Lower leg skin (tissue), 4 donors: ENCODE results near the gene PNLIPRP1. TPM values are rescaled to one million over a fixed set of nuclear protein-coding genes. Genes with fewer than 3 reads are reported as not detected.

Experiments
- DNase-seq, 2 donors: peaks; one replicate each; pipeline ENCODE4 v3.0.0-alpha.2; 2019; ENCODE audit warnings: low spot score in 2 of 2
- H3K4me3 ChIP-seq: fragments of 200-600 bp; sonication (generic); 2 replicates; pipeline ENCODE4 v1.5.1; 2017; ENCODE audit warnings: mild to moderate bottlenecking, low read depth; ENCODE audit not compliant: poor library complexity, severe bottlenecking
- POLR2A ChIP-seq, 2 donors: fragments of 450-650 bp; IDR thresholded peaks; one replicate each; pipeline ENCODE4 v1.6.1; 2016 to 2017; ENCODE audit warnings: antibody characterized with exemption in 2 of 2, mild to moderate bottlenecking in 1 of 2, moderate library complexity in 1 of 2
- WGBS, 2 donors: methylation state at CpG; one replicate each; pipeline ENCODE4 v1.1.5; 2018; 5-methylcytosine and 5-hydroxymethylcytosine counted together
- intact Hi-C: fragments of 100-400 bp; cut with DNase I; formaldehyde crosslinking; loops from one replicate; pipeline ENCODE4 v1.15.0; 2023; ENCODE audit warnings: low total_unique reads
- total RNA-seq, 4 donors: library from RNA; depleted of rRNA; stranded (reverse); fragments of >200 nt; gene quantifications; one replicate each; pipeline ENCODE4 v1.1.0, GENCODE V29; 2016
- TF ChIP-seq, protein P1 (sequence below), 3 donors: fragments of 450-650 bp; IDR thresholded peaks; one replicate each; pipeline ENCODE4 v1.5.1; 2016; ENCODE audit warnings: antibody characterized with exemption in 3 of 3, mild to moderate bottlenecking in 3 of 3, moderate library complexity in 2 of 3

The PNLIPRP1 gene
- total RNA-seq, 4 donors from 2014 or later = not detected

DNA sequence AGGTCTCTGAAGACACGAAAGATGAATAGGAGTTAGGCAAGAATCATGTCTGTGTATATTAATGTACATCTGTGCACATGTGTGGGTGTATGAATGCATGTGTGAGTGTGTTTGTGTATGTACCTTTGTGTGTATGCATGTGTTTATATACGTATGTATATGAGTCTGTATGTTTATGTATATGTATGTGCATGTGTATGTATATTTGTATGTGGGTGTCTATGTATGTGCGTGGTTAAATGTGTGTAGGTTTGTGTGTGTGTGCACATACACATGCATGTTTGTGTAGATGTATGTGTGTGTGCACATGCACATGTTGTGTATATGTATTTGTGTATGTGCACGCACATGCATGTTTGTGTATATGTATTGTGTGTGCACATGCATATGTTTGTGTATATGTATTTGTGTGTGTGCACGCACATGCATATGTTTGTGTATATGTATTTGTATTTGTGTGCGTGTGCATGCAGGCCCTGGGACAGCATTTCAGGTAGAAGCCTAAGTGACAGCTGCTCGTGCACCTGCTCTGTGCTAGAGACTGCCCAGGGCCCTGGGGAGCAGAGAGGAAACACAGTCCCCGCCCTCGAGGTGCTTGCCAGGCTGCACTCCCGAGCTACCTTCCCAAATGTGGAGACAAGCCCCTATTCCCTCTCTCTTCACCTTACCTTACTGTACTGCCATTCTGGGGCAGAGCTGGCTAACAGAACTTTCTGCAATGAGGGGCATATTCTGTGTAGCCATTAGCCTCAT is 12.1 kb downstream of the PNLIPRP1 start:
- intact Hi-C loops = no loop called here
- 81% methylated on average over 10 of the region's 10 CpGs for WGBS, 2 donors
- DNase-seq = no peak
- no peak overlapping the region for H3K4me3 ChIP-seq
- TF ChIP-seq, protein P1, sequence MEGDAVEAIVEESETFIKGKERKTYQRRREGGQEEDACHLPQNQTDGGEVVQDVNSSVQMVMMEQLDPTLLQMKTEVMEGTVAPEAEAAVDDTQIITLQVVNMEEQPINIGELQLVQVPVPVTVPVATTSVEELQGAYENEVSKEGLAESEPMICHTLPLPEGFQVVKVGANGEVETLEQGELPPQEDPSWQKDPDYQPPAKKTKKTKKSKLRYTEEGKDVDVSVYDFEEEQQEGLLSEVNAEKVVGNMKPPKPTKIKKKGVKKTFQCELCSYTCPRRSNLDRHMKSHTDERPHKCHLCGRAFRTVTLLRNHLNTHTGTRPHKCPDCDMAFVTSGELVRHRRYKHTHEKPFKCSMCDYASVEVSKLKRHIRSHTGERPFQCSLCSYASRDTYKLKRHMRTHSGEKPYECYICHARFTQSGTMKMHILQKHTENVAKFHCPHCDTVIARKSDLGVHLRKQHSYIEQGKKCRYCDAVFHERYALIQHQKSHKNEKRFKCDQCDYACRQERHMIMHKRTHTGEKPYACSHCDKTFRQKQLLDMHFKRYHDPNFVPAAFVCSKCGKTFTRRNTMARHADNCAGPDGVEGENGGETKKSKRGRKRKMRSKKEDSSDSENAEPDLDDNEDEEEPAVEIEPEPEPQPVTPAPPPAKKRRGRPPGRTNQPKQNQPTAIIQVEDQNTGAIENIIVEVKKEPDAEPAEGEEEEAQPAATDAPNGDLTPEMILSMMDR (IDR thresholded peaks at IDR 0.05) = no peak

DNA sequence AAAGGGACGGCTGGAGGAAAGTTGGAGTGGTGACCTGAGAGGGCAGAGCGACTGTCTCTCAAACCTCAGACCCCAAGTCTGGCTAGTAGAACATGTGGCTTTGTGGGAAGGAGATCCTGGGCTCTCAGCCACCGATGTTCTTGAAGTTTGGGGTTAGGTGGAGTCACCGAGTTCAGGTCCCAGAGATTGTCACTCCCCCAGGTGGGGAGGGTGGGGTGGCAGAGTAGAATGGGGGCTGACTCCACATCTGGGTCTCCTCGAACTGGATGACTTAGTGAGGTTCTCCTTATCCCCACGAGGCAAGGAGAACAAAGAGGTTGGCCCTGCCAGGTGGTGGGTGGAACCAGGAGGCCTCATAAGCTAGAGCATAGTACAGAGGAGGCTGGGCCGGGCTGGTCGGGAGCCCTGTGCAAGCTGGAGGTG is 15.3 kb downstream of the PNLIPRP1 start:
- 57 to 69% methylated on average over 8 of the region's 8 CpGs for WGBS, 2 donors
- DNase-seq = peak in 1 of 2 donors; percentile 78
- TF ChIP-seq, protein P1 (IDR thresholded peaks at IDR 0.05) = no peak
- TF ChIP-seq POLR2A (IDR thresholded peaks at IDR 0.05) = no peak
- H3K4me3 ChIP-seq = no peak overlapping the region
- intact Hi-C loops = no loop called here

DNA sequence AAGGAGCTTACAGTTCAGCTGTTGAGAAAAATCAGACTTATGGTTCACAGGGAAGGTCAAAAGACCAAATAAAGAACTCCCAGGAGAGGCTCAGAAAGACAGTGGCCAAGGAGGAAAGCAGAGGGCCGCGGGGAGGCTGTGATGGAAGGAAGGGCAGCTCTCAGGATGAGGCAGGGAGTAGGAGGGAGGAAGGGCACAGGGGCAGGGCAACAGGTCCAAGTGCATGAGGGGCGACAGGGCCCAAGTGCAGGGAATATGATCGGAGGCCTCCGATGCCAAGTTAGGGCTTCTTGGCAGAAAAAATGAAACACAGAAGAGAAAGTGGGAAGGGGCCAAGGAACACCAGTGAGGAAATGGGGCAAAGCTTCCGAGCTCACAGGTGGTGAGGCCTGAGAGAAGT is 16.6 kb downstream of the PNLIPRP1 start:
- intact Hi-C loops = no loop called here
- peak in 1 of 2 donors; percentile 36 for DNase-seq
- WGBS, 2 donors = 84% methylated on average over 6 of the region's 6 CpGs
- no peak overlapping the region for H3K4me3 ChIP-seq
- TF ChIP-seq, protein P1 (IDR thresholded peaks at IDR 0.05) = no peak
- TF ChIP-seq POLR2A (IDR thresholded peaks at IDR 0.05) = no peak

DNA sequence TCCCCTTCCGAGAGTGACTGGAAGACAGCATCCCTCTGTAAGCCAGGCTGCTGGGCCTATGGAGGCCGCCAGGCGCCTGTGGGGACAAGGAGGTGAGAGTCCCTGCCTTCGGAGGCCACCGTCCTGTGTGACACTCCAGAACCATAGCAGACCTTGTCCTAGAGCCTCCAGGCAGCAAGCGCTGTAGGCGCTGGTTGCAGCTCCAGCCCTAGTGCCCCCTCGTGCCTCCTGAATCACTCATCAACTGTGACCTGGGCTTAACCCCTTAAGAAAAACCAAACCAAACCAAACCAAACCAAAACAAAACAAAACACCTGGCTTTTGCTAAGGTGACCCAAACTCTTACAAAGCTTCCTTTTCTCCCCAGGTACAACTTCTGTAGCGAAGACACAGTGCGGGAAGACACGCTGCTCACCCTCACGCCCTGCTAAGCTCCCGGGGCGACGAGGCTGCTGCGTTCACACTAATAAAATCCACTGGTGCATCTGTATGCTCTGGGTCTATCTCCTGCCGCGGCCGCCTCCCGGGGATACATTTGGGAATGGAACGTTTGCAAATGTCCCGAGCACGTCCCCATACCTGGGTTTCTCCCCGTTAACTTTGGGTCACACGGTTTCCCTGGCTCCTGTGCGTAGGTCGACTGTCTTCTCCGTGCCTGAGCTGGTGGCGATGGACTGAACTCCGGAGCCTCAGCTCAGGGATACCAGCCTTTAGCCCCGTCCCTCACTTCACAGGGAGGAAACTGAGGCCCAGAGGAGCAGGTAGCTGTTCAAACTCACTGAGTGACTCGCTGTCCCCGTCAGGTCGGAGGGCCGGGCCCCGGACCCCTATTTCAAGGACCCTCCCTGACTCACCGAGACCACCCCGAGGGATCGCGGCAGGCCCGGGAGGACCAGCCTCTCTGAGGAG is 18.2 kb downstream of the PNLIPRP1 start:
- 42 to 48% methylated on average over 34 to 37 of the region's 41 CpGs for WGBS, 2 donors
- H3K4me3 ChIP-seq = no peak overlapping the region
- TF ChIP-seq, protein P1 (IDR thresholded peaks at IDR 0.05) = no peak
- TF ChIP-seq POLR2A (IDR thresholded peaks at IDR 0.05) = no peak
- intact Hi-C loops = no loop called here
- peak in 1 of 2 donors; percentile 83 for DNase-seq

DNA sequence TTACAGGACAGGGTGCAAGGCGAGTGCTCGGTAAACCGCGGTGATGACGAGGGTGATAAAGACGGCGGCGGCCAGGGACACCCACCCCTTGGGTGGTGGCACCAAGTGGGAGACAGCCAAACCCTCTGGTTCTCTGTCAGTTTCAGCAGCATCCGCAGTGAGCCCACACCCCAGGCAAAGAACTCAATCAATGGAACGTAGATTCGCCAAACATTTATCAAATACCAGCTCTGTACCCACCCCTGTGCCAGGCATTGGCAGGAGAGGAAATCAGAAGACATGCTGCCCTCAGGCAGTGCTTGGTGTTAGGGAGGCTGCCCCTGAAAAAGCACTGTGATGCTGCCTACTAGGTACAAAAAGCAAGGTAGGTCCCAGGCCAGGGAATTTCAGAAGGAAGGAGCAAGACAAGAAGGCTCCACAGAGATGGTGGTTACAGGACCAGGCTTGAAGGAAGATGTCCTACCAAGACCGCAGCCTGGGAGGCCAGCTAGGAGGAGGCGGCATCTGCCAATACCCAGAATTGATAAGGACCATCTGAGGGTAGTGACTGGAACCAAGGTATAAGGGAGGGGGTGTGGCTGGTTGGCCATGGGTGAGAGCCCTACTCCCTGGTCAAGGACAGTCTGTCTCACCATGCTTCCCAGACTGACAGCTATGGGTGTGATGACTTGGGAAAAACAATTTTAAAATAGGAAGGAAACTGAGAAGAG is 19.8 kb downstream of the PNLIPRP1 start:
- TF ChIP-seq, protein P1 (IDR thresholded peaks at IDR 0.05) = no peak
- no peak for TF ChIP-seq POLR2A (IDR thresholded peaks at IDR 0.05)
- intact Hi-C loops = no loop called here
- WGBS, 2 donors = 91% methylated on average over 13 of the region's 13 CpGs
- DNase-seq = peak in 1 of 2 donors; percentile 74
- no peak overlapping the region for H3K4me3 ChIP-seq
